Transverse colon (tissue), 4 donors: Measurements from ENCODE around the gene TBX6. TPM values are rescaled to one million over a fixed set of nuclear protein-coding genes. Genes with fewer than 3 reads are reported as not detected.
A peak's percentile ranks its signal among the peaks of the same experiment; 100 is the strongest.

Experiments
- DNase-seq: peaks from one replicate; pipeline ENCODE4 v3.0.0-alpha.2; 2019
- H3K27ac ChIP-seq, 4 donors: fragments of 200-600 bp; sonication (generic); 2 replicates each; pipeline ENCODE4 v1.5.1; 2016 to 2018; ENCODE audit warnings: inconsistent platforms in 4 of 4
- H3K27me3 ChIP-seq: fragments of 200-600 bp; sonication (generic); 2 replicates; pipeline ENCODE4 v1.5.1; 2017; ENCODE audit warnings: inconsistent platforms
- H3K36me3 ChIP-seq, 4 donors: fragments of 200-600 bp; sonication (generic); 2 replicates each; pipeline ENCODE4 v1.5.1; 2017 to 2019; ENCODE audit warnings: inconsistent platforms in 4 of 4
- H3K4me1 ChIP-seq, 4 donors: fragments of 200-600 bp; sonication (generic); 2 replicates each; pipeline ENCODE4 v1.5.1; 2017 to 2020; ENCODE audit warnings: inconsistent platforms in 4 of 4
- H3K4me3 ChIP-seq, 4 donors: fragments of 200-600 bp; sonication (generic); 1 replicate in 1 of 4; 2 replicates in 3 of 4; pipeline versions ENCODE4 v1.5.1 to v1.6.1; 2017 to 2019; ENCODE audit warnings: inconsistent platforms in 4 of 4
- H3K9me3 ChIP-seq, 2 donors: fragments of 200-600 bp; sonication (generic); 2 replicates each; pipeline ENCODE4 v1.5.1; 2017 to 2019; ENCODE audit warnings: inconsistent platforms in 2 of 2
- EP300 ChIP-seq: sonication (generic); formaldehyde crosslinking; IDR thresholded peaks from one replicate; pipeline ENCODE4 v1.6.1; 2017; ENCODE audit warnings: antibody characterized with exemption, low read depth
- POLR2A ChIP-seq: fragments of 450-650 bp; IDR thresholded peaks from one replicate; pipeline ENCODE4 v1.6.1; 2016; ENCODE audit warnings: antibody characterized with exemption, mild to moderate bottlenecking, moderate library complexity
- POLR2AphosphoS5 ChIP-seq, 3 donors: sonication (generic); formaldehyde crosslinking; IDR thresholded peaks; one replicate each; pipeline ENCODE4 v1.6.1; 2016; ENCODE audit warnings: antibody characterized with exemption in 3 of 3
- WGBS, 2 donors: methylation state at CpG; one replicate each; pipeline ENCODE4 v1.1.5; 2018; ENCODE audit warnings: low coverage in 1 of 2; 5-methylcytosine and 5-hydroxymethylcytosine counted together
- in situ Hi-C, 4 donors: fragments of 200-750 bp; cut with MboI; loops; one replicate each; pipeline versions ENCODE4 v1.15.0 to v1.15.1; 2017; ENCODE audit warnings: low sequenced_read_pairs in 3 of 4, low pct_ligation_motif_present in 1 of 4, low pct_unique_long_range_greater_than_20kb in 1 of 4
- intact Hi-C: fragments of 100-400 bp; cut with DNase I; formaldehyde crosslinking; loops from one replicate; pipeline ENCODE4 v1.15.1; 2023; ENCODE audit warnings: low total_unique reads
- total RNA-seq, 4 donors: library from RNA; depleted of rRNA; stranded (reverse); fragments of >200 nt; gene quantifications; one replicate each; pipeline ENCODE4 v1.1.0, GENCODE V29; 2016
- TF ChIP-seq, protein P1 (sequence below), 5 experiments: fragments of 200-600 bp in 3 of 5; fragments of 450-650 bp in 2 of 5; sonication (generic) in 3 of 5; IDR thresholded peaks; 1 replicate in 2 of 5; 2 replicates in 3 of 5; pipeline ENCODE4 v1.5.1; 2016 to 2017; ENCODE audit warnings: antibody characterized with exemption in 5 of 5, inconsistent platforms in 3 of 5, mild to moderate bottlenecking in 2 of 5, moderate library complexity in 1 of 5

The TBX6 gene
- total RNA-seq, 4 donors from 2014 or later, result 0.82 to 2.2 TPM; not detected in 2

DNA sequence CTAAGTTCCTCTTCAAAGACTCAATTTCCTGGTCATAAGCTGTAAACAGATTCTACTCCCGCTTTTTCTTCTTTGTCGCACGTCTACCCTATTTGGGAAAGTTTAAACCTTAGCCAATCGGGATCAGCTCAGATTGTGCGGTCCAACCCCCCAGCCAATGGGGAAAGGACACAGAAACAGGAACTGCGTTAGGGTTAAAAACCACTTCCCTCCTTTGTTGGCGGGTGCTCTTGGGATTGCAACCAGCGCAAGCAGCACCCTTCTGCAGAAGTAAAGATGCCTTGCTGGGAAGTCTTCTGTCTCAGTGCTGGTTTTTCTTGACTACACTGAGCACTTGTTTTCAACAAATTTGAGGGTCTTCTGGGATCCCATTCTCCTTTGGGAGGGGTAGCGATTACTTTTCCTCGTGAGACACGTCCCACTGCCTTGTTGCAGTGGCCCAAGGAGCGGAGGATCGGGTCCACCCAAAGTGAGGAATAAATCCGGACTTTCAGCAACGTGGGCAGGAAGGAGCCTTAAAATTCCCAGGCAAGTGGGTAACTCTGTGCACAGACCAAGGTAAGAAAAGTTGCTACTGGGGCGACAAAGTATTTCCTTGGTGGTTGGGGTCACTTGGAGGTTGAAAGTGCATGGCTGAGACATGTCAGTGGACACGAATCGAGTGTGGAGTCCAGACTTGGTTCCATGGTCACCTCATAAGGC lies 5.3 kb upstream of the TBX6 start:
- WGBS, 2 donors, result 91 to 95% methylated on average over 10 to 18 of the region's 18 CpGs
- peaks cover 20 to 36% (median 32%) of the 10 kb centered on the region in 4 donors for H3K4me1 ChIP-seq
- no peaks in the 10 kb centered on the region for H3K27me3 ChIP-seq
- peak overlapping the region; percentile 91 to 92 (median 92) for H3K27ac ChIP-seq
- H3K4me3 ChIP-seq, result peak overlapping the region in 2 of 4 donors; percentile 80 to 81
- peaks cover 6 to 7% of the 10 kb centered on the region in 2 donors for H3K9me3 ChIP-seq
- no peaks in the 10 kb centered on the region for H3K36me3 ChIP-seq
- no peak for DNase-seq
- intact Hi-C loops (no loop called here), in situ Hi-C loops (loop anchor here in 2 of 4 donors (25.0 kb wide), 2 partner anchors 315 to 540 kb away; partner anchors contain the start of gene ZNF771 (in 2 of the 2))
- TF ChIP-seq POLR2A (no peak), EP300 (no peak), POLR2AphosphoS5 (IDR thresholded peaks at IDR 0.05) (no peak)
- TF ChIP-seq, protein P1, sequence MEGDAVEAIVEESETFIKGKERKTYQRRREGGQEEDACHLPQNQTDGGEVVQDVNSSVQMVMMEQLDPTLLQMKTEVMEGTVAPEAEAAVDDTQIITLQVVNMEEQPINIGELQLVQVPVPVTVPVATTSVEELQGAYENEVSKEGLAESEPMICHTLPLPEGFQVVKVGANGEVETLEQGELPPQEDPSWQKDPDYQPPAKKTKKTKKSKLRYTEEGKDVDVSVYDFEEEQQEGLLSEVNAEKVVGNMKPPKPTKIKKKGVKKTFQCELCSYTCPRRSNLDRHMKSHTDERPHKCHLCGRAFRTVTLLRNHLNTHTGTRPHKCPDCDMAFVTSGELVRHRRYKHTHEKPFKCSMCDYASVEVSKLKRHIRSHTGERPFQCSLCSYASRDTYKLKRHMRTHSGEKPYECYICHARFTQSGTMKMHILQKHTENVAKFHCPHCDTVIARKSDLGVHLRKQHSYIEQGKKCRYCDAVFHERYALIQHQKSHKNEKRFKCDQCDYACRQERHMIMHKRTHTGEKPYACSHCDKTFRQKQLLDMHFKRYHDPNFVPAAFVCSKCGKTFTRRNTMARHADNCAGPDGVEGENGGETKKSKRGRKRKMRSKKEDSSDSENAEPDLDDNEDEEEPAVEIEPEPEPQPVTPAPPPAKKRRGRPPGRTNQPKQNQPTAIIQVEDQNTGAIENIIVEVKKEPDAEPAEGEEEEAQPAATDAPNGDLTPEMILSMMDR (IDR thresholded peaks at IDR 0.05), result no peak

GRCh38 chr16:30096105-30096861 lies 4.6 kb upstream of the TBX6 start, which contains the start of gene YPEL3:
TSS of gene YPEL3 (minus strand) at chr16:30096213. CDS start at chr16:30095482, 731 bp downstream.
- peak within 1 kb of the TSS; percentile 91 to 92 (median 92) for H3K27ac ChIP-seq
- WGBS, 2 donors, result 27 to 57% methylated on average over 1 to 28 of the region's 77 CpGs
- DNase-seq, result peak; percentile 96
- H3K4me3 ChIP-seq, result peak within 1 kb of the TSS; percentile 61 to 88 (median 80)
- H3K4me1 ChIP-seq, result peaks cover 21 to 40% (median 34%) of the 10 kb centered on the region in 4 donors
- peaks cover 6 to 7% of the 10 kb centered on the region in 2 donors for H3K9me3 ChIP-seq
- TF ChIP-seq, protein P1 (IDR thresholded peaks at IDR 0.05), result no peak
- TF ChIP-seq POLR2A (peak; percentile 56), POLR2AphosphoS5 (IDR thresholded peaks at IDR 0.05) (peak; percentile 53 to 70 (median 62)), EP300 (no peak)
- in situ Hi-C loops, result loop anchor here in 2 of 4 donors (25.0 kb wide), 2 partner anchors 316 to 541 kb away; partner anchors contain the start of gene ZNF771 (in 2 of the 2)
- intact Hi-C loops, result no loop called here
- no peaks in the 10 kb centered on the region for H3K36me3 ChIP-seq
- no peaks in the 10 kb centered on the region for H3K27me3 ChIP-seq

GRCh38 chr16:30095166-30096078 lies 3.7 kb upstream of the TBX6 start:
- Histone ChIP-seq H3K4me1 (peaks cover 25 to 48% (median 38%) of the 10 kb centered on the region in 4 donors), H3K27me3 (no peaks in the 10 kb centered on the region), H3K9me3 (peaks cover 6 to 7% of the 10 kb centered on the region in 2 donors), H3K36me3 (no peaks in the 10 kb centered on the region), H3K27ac (peak overlapping the region; percentile 91 to 92 (median 92)), H3K4me3 (peak overlapping the region; percentile 61 to 88 (median 80))
- in situ Hi-C loops (loop anchor here in 2 of 4 donors (25.0 kb wide), 2 partner anchors 317 to 542 kb away; partner anchors contain the start of gene ZNF771 (in 2 of the 2)), intact Hi-C loops (no loop called here)
- TF ChIP-seq, protein P1 (IDR thresholded peaks at IDR 0.05), result no peak
- no peak for TF ChIP-seq EP300
- no peak for TF ChIP-seq POLR2A
- no peak for TF ChIP-seq POLR2AphosphoS5 (IDR thresholded peaks at IDR 0.05)
- peak; percentile 38 for DNase-seq
- 11% methylated on average over 26 of the region's 47 CpGs; no CpG with 5 or more reads in 1 of the 2 donors for WGBS, 2 donors
